ENCODE measurements around the gene GCH1.
A peak's percentile ranks its signal among the peaks of the same experiment; 100 is the strongest.
"Not testable (repeated sequence)": the region's sequence is repeated elsewhere in the genome, so short reads cannot be mapped to it uniquely, and the experiment has no call there.

The GCH1 gene

DNA sequence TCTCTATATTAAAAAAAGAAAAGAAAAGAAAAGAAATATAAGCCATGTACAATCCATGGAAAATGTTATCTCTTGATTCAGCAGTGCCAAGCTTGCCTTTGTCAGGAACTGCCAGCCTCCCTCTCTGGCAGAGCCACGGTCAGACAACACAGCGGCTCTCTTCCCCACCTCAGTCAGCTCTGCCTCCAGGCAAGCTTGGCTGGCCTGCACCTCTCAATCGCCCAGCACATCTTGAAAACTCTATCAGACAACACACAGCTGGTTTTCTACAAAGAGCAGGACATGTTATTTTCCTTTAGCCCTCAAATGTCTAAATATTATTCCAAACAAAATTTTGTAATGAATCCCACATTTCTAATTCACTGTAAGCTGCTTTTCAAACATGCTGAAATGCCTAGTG, 20.0 kb upstream of the GCH1 start:
- Mint-ChIP-seq H3K9me3 (no peaks in the 10 kb centered on the region), H3K4me1 (no peaks in the 10 kb centered on the region), H3K4me3 (no peak overlapping the region), H3K36me3 (no peaks in the 10 kb centered on the region), H3K27me3 (no peaks in the 10 kb centered on the region), H3K27ac (no peak overlapping the region)

DNA sequence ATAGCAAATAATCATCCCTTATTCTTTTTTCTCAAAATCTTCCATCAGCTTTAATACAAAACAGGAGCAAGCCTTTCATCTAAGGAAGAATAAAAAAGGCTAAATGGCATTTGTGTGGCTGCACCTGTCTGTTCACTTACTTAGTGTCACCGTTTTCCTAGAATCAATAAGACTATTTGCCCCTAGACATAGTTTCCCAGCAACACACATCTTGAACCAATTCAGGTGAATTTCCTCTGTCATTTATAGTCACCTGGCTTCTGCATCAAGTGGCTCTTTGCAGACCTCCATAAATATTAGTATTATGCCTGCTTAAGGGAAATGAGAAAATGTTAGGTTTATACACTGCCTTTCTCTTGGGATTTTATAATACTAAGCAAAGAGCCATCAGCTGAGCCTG, 17.4 kb upstream of the GCH1 start:
- no peaks in the 10 kb centered on the region for H3K4me1 Mint-ChIP-seq
- no peaks in the 10 kb centered on the region for H3K9me3 Mint-ChIP-seq
- no peak overlapping the region for H3K4me3 Mint-ChIP-seq
- H3K27ac Mint-ChIP-seq: no peak overlapping the region
- H3K36me3 Mint-ChIP-seq: no peaks in the 10 kb centered on the region
- H3K27me3 Mint-ChIP-seq: no peaks in the 10 kb centered on the region

DNA sequence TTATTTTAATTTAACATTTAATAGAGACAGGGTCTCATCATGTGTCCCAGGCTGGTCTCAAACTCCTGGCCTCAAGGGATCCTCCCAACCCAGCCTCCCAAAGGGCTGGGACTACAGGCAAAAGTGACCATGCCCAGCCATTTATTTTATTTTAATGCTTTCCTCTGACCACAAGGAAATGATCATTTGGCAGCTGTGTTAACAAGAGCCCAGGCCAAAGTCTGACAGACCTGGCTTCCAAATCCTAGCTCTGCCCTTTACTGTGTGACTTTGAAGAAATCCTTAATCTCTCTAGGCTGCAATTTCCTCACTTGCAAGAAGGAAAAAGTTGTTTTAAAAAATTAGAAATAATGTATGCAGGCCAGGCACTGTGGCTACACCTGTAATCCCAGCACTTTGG, 16.7 kb upstream of the GCH1 start:
- H3K4me3 Mint-ChIP-seq: no peak overlapping the region
- H3K27ac Mint-ChIP-seq: no peak overlapping the region
- no peaks in the 10 kb centered on the region for H3K36me3 Mint-ChIP-seq
- no peaks in the 10 kb centered on the region for H3K4me1 Mint-ChIP-seq
- no peaks in the 10 kb centered on the region for H3K9me3 Mint-ChIP-seq
- no peaks in the 10 kb centered on the region for H3K27me3 Mint-ChIP-seq

DNA sequence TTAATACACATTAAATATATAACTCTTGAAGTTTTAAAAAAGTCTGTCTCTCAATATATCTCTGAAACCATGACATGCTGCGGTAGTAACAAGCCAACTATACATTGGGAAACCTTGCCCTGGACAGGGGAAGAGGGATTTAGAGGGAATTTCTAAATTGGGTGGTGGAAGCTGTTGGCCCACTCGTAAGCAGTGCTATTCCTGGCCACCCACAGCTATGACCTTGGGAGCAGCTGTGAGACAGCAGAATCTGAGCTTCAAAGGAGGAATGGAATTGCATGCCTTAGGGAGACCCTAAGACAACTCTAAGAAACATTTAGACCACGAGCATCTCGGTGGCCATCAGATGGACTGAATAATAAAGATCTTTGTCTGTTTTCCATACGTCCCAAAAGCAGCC, 15.8 kb upstream of the GCH1 start:
- Mint-ChIP-seq H3K4me3 (no peak overlapping the region), H3K4me1 (no peaks in the 10 kb centered on the region), H3K27ac (no peak overlapping the region), H3K36me3 (no peaks in the 10 kb centered on the region), H3K27me3 (no peaks in the 10 kb centered on the region), H3K9me3 (no peaks in the 10 kb centered on the region)

DNA sequence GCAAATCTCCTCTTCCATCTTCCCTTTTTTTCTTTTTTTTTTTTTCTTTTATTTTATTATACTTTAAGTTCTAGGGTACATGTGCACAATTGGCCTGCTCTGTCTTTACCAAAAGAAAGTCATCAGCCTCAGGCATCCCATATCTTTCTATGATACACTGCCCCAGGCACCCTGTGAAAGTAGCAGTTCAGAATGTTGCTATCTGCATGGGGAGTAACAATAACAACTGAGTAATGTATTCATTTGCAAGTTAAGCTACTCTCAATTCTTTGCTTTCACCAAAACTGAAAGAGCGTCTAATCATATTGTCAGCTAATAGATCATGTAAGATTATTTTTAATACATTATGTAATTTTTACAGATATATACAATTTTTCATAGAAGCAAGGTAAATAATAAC, 13.5 kb upstream of the GCH1 start:
- Mint-ChIP-seq H3K4me3 (no peak overlapping the region), H3K27me3 (no peaks in the 10 kb centered on the region), H3K27ac (no peak overlapping the region), H3K4me1 (no peaks in the 10 kb centered on the region), H3K36me3 (no peaks in the 10 kb centered on the region), H3K9me3 (no peaks in the 10 kb centered on the region)

DNA sequence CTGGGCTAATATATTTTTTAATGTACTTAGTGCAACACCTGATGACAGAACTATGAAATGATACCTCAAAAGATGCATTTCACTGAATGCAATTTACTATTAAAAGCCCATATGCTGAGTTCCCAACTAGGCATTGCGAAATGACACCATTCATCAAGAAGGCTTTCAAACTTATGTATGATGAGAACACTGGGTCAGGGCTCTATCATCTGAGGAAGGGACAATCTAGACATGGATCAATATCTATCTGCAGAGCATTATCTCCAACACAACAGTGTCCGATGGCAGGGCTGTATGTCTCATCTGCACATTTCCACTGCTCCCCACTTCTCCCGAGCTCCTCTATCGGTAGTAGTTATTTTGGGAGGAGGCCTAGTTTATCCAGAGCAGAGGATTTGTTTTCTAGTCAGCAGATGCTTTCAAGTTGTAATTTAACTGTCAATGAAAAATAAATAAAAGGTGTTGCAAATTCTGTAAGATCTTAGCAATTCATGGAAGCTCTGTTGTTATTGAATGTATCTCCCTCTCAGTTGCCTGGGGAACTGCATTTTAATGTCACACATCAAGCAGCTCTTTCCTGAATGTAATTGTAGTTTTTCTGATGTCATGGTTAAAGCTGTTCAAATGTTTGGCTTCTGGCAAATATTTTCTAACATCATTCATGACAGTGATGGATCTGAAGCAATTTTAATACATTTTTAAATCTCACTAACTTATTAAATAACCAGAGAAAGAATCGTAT, 7.4 kb upstream of the GCH1 start:
- Mint-ChIP-seq H3K27ac (no peak overlapping the region), H3K4me1 (peaks cover 17% of the 10 kb centered on the region), H3K9me3 (no peaks in the 10 kb centered on the region), H3K27me3 (no peaks in the 10 kb centered on the region), H3K36me3 (peaks cover 1% of the 10 kb centered on the region), H3K4me3 (no peak overlapping the region)

DNA sequence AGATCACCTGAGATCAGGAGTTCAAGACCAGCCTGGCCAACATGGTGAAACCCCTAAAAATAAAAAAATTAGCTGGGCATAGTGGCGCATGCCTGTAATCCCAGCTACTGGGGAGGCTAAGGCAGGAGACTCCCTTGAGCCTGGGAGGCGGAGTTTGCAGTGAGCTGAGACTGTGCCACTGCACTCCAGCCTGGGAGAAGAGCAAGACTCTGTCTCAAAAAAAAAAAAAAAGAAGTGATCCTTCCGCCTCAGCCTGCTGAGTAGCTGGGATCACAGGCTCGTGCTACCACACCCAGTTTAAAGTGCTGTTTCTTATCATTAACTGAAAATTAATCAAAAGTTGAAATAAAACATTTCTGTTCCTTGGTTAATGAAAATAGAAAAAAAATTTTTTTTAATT, 6.3 kb upstream of the GCH1 start:
- not testable (repeated sequence) for H3K27me3 Mint-ChIP-seq, H3K27ac Mint-ChIP-seq, H3K9me3 Mint-ChIP-seq, H3K4me3 Mint-ChIP-seq, H3K36me3 Mint-ChIP-seq
- H3K4me1 Mint-ChIP-seq: peaks cover 17% of the 10 kb centered on the region

DNA sequence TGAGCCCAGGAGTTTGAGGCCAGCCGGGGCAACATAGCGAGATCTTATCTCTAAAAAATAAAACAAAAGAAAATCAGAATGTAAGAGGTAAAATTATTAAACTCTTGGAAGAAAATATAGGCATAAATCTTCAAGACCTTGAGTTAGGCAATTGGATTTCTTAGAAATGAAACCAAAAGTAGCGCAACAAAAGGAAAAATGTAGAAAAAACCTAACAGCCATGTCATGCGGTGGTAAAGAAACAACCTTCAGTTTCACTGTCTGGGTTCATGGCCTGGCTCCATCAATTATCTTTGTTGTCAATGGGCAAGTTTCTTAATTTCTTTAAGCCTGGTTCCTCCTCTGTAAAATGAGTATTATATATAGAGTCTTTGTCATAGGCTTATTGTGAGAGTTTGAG, 5.6 kb upstream of the GCH1 start:
- Mint-ChIP-seq H3K4me1 (peaks cover 17% of the 10 kb centered on the region), H3K27ac (peak overlapping the region; percentile 74), H3K36me3 (peaks cover 1% of the 10 kb centered on the region), H3K27me3 (no peaks in the 10 kb centered on the region), H3K9me3 (no peaks in the 10 kb centered on the region), H3K4me3 (peak overlapping the region; percentile 17)

DNA sequence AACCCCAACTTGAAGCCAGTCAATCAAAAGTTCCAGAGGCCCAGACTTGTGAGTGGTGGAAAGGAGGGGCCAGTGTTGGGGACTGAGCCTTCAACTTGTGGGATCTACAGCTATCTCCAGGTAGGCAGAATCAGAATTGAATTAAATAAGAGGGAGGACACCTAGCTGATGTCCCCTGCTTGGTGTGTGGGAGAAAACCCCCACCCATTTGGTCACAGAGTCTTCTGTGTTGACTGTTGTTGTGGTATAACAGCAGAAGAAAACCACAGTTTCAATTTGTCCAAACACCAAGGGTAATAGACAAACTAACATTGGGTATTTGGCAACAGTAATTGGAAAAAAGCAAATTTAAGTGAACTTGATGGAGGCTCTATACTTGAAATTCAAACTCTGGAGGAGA, 3.4 kb upstream of the GCH1 start:
- Mint-ChIP-seq H3K36me3 (peaks cover 1% of the 10 kb centered on the region), H3K4me3 (no peak overlapping the region), H3K9me3 (no peaks in the 10 kb centered on the region), H3K27ac (no peak overlapping the region), H3K4me1 (peaks cover 18% of the 10 kb centered on the region), H3K27me3 (no peaks in the 10 kb centered on the region)

DNA sequence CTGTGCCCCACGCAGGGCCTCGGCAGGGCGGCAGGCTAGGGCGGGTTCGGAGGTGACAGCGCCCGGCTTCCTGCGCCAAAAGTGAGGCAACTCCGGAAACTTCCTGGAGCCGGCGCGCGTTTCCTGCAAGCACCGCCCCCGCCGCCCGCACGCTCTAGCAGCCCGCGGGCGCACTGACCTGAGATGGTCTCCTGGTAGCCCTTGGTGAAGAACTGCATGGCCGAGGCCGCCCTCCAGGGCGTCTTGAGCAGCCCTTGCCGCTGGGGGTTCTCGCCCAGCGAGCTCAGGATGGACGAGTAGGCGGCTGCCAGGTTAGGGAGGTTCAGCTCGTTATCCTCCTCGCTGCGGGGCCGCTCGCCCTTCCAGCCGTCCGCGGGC, 494 bp downstream of the GCH1 start:
- no peaks in the 10 kb centered on the region for H3K9me3 Mint-ChIP-seq
- peaks cover 29% of the 10 kb centered on the region for H3K4me1 Mint-ChIP-seq
- H3K27ac Mint-ChIP-seq: no peak overlapping the region
- H3K27me3 Mint-ChIP-seq: no peaks in the 10 kb centered on the region
- H3K36me3 Mint-ChIP-seq: peaks cover 2% of the 10 kb centered on the region
- peak overlapping the region; percentile 87 for H3K4me3 Mint-ChIP-seq

DNA sequence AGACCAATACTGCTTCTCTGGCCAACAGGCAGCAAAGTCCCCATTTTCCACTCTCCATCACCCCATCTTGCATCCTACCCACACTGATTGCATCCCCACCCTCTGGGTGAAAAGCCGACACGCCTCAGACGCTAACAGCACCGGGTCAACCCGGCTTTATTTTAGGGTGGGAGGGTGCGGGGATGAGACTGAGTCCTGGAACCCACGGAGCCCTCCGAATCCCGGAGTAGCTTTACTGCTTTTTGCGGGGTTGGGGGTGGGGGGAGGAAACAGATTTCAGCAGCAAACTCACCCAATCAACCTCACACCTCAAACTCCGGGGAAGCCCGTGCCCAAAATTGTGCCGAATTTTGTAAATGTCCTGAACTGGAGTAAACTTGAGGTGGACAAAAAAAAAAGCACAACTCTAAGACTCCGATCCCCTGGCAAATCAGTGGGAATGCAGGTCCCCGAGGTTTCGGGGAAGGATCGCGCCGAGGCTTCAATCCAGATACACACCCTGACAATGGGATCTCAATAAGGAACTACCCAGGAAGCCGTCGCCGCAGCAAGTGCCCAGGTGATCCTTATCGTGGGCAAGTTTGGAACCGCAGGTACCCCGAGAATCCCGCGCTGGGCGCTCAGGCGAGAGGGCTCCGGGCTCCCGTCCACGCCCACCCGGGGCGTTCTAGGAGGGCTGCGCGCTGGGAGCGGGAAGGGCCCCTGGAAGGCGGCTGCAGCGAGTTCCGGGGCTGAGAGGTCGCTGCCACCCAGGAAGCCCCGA, 1.1 kb downstream of the GCH1 start:
- H3K27me3 Mint-ChIP-seq: no peaks in the 10 kb centered on the region
- peak overlapping the region; percentile 59 for H3K27ac Mint-ChIP-seq
- H3K4me1 Mint-ChIP-seq: peaks cover 25% of the 10 kb centered on the region
- no peaks in the 10 kb centered on the region for H3K9me3 Mint-ChIP-seq
- peaks cover 1% of the 10 kb centered on the region for H3K36me3 Mint-ChIP-seq
- H3K4me3 Mint-ChIP-seq: peak overlapping the region; percentile 87

DNA sequence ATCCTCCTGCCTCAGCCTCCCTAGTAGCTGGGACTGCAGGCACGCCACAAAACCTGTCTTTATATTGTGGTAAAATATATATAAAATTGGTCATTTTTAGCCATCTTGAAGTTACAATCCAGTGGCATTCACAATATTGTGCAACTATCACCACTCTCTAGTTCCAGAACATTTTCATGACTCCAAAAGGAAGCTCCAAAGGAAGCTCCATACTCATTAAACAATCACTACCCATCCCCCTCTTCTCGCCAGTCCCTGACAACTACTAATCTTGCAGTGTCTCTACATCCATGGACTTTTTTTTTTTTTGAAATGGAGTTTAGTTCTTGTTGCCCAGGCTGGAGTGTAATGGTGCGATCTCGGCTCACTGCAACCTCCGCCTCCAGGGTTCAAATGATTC, 3.1 kb downstream of the GCH1 start:
- Mint-ChIP-seq H3K27me3 (no peaks in the 10 kb centered on the region), H3K36me3 (peaks cover 1% of the 10 kb centered on the region), H3K27ac (no peak overlapping the region), H3K9me3 (no peaks in the 10 kb centered on the region), H3K4me3 (no peak overlapping the region), H3K4me1 (peaks cover 41% of the 10 kb centered on the region)

DNA sequence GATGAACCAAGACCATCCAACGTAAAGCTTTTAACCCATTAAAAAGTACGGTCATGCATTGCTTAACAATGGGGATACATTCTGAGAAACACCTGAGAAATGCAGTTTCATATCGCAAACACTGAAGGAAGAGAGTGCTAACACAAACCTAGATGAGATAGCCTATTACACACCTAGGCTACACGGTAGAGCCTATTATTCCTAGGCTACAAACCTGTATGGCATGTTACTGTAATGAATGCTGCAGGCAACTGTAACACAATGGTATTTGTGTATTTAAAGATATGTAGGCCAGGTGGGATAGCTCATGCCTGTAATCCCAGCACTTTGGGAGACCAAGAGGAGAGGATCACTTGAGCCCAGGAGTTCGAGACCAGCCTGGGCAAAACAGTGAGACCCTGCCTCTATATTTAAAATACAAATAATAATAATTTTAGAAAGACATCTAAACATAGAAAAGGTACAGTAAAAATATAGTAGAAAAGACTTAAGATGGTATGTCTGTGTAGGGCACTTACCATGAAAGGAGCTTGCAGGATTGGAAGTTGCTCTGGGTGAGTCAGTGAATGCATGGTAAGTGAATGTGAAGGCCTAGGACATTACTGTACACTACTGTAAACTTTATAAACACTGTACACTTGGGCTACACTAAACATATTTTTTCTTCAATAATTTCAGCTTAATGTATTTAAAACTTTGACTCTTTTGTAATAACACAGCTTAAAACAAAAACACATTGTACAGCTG, 4.6 kb downstream of the GCH1 start:
- not testable (repeated sequence) for H3K36me3 Mint-ChIP-seq, H3K9me3 Mint-ChIP-seq, H3K4me3 Mint-ChIP-seq, H3K27me3 Mint-ChIP-seq, H3K27ac Mint-ChIP-seq
- H3K4me1 Mint-ChIP-seq: peaks cover 56% of the 10 kb centered on the region

DNA sequence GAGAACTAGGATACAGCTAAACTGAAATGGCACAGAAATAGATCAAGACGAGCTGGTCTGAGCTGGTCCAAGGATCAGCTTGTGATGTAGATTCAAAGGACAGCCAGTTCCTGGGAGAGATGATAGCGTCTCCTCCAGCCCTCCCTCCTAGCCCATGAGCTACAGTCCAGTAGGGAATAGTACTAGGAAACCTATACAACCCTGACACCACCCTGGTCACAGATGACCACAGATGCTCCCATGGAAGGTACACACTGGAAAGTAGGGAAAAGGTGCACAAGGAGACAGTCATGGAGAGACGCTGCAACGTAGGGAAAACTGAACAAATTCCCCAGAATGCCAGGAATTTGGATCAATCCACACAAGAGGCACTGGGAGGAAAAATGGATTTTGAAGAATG, 6.9 kb downstream of the GCH1 start:
- Mint-ChIP-seq H3K4me1 (peaks cover 60% of the 10 kb centered on the region), H3K4me3 (no peak overlapping the region), H3K9me3 (no peaks in the 10 kb centered on the region), H3K36me3 (peaks cover 5% of the 10 kb centered on the region), H3K27ac (no peak overlapping the region), H3K27me3 (no peaks in the 10 kb centered on the region)

DNA sequence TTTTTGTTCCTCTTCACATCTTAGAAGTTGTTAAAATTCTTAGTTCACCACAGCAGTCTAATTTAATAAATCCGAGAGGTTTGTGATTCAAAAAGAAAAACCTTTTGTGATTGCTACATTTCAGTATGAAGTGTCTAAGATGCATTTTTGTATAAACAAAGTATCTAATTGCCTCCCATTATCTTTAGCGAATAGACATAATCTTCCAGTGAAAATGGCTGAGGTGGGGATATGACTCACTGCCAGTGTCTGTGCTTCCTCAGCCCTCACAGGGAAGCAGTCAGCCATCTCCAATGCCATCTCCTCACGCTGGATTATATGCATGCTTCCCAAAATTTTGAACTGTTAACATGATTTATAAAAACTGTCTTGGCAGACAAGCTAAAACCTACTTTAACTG, 7.6 kb downstream of the GCH1 start:
- Mint-ChIP-seq H3K4me1 (peaks cover 60% of the 10 kb centered on the region), H3K4me3 (no peak overlapping the region), H3K27me3 (no peaks in the 10 kb centered on the region), H3K27ac (peak overlapping the region; percentile 2), H3K9me3 (no peaks in the 10 kb centered on the region), H3K36me3 (peaks cover 4% of the 10 kb centered on the region)

DNA sequence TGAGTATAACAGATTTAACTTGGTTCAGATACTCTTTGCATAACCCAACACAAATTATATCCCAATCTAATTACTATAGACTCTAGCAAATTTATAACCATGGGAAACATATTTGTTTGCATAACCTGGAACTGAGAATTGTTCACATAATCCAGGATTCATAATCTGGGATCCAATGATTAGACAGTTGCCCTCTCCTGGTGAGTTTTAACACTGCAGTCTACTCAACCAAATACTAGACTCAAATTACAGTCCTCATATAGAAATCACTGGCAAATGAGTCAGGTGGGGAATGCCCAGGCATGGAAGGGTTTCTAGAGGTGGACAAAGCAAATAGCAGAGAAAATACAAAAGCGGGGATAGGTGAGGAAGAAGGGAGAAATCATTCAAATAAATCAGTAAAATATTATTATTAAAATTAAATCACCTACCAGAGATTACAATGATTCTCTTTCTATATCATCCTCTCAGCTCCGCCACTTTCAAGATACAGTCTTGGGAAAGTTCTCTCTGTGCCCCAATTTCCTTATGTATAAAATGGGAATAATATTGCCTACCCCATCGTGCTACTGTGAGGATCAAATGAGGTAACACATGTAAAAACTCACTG, 9.4 kb downstream of the GCH1 start:
- H3K4me3 Mint-ChIP-seq: no peak overlapping the region
- no peaks in the 10 kb centered on the region for H3K27me3 Mint-ChIP-seq
- peaks cover 4% of the 10 kb centered on the region for H3K36me3 Mint-ChIP-seq
- H3K9me3 Mint-ChIP-seq: no peaks in the 10 kb centered on the region
- no peak overlapping the region for H3K27ac Mint-ChIP-seq
- peaks cover 70% of the 10 kb centered on the region for H3K4me1 Mint-ChIP-seq

Measured in activated naive CD4-positive, alpha-beta T cell treated with anti-CD3 and anti-CD28 coated beads, Interleukin-2, amount 50 U/mL, for 24 hours (primary cell).